GM23338 (cell line): ENCODE measurements around the gene IRX2. TPM values are rescaled to one million over a fixed set of nuclear protein-coding genes. Genes with fewer than 3 reads are reported as not detected.

Source experiments
- ATAC-seq: fragments of 200-7000 bp; cut with Tn5 transposase; 3 replicates; pipeline ENCODE4 v1.9.1; 2020
- DNase-seq: peaks from one replicate; pipeline ENCODE4 v3.0.0-alpha.2; 2015; ENCODE audit warnings: low spot score
- H2AFZ ChIP-seq: fragments of 200-600 bp; sonication (generic); 2 replicates; pipeline ENCODE4 v1.8.0; 2016; ENCODE audit warnings: antibody characterized with exemption, mild to moderate bottlenecking, moderate library complexity
- H3F3A ChIP-seq: fragments of 200-600 bp; sonication (generic); replicated peaks from 2 replicates; pipeline ENCODE4 v1.8.0; 2017; ENCODE audit warnings: antibody characterized with exemption, mixed run types, low read depth
- H3K27ac ChIP-seq: fragments of 200-600 bp; sonication (generic); 2 replicates; pipeline ENCODE4 v1.6.1; 2016; ENCODE audit warnings: low read depth
- H3K27me3 ChIP-seq: fragments of 200-600 bp; sonication (generic); 2 replicates; pipeline ENCODE4 v1.8.0; 2016; ENCODE audit warnings: mild to moderate bottlenecking, mixed run types, moderate library complexity; ENCODE audit not compliant: insufficient read depth
- H3K36me3 ChIP-seq: fragments of 200-600 bp; sonication (generic); 2 replicates; pipeline ENCODE4 v1.8.0; 2016; ENCODE audit warnings: mild to moderate bottlenecking; ENCODE audit not compliant: insufficient read depth
- H3K4me1 ChIP-seq: fragments of 200-600 bp; sonication (generic); 2 replicates; pipeline ENCODE4 v1.8.0; 2016; ENCODE audit warnings: mild to moderate bottlenecking, moderate library complexity; ENCODE audit not compliant: insufficient read depth
- H3K4me2 ChIP-seq: fragments of 200-600 bp; sonication (generic); 2 replicates; pipeline ENCODE4 v1.7.1; 2017; ENCODE audit warnings: mixed run types
- H3K4me3 ChIP-seq: fragments of 200-600 bp; sonication (generic); 2 replicates; pipeline ENCODE4 v1.6.1; 2016; ENCODE audit warnings: mixed run types
- H3K79me2 ChIP-seq: fragments of 200-600 bp; sonication (generic); replicated peaks from 2 replicates; pipeline ENCODE4 v1.8.0; 2017; ENCODE audit warnings: mild to moderate bottlenecking; ENCODE audit not compliant: insufficient read depth
- H3K9me2 ChIP-seq: fragments of 200-600 bp; sonication (generic); 2 replicates; pipeline ENCODE4 v1.8.0; 2017; ENCODE audit not compliant: insufficient read depth
- H4K20me1 ChIP-seq: fragments of 200-600 bp; sonication (generic); replicated peaks from 2 replicates; pipeline ENCODE4 v1.8.0; 2017; ENCODE audit warnings: mild to moderate bottlenecking; ENCODE audit not compliant: insufficient read depth
- H3K27ac Mint-ChIP-seq: 2 replicates; pipeline ENCODE4 v1.8.0; 2020; ENCODE audit warnings: inconsistent platforms, mild to moderate bottlenecking, moderate library complexity, mixed read lengths
- H3K27me3 Mint-ChIP-seq: 3 replicates; pipeline ENCODE4 v1.8.0; 2022; ENCODE audit warnings: low read depth, mild to moderate bottlenecking, moderate library complexity, mixed read lengths, inconsistent platforms; ENCODE audit not compliant: insufficient read depth, poor library complexity
- H3K36me3 Mint-ChIP-seq: 3 replicates; pipeline ENCODE4 v1.8.0; 2021; ENCODE audit warnings: low read depth, mild to moderate bottlenecking, inconsistent platforms, moderate library complexity, mixed read lengths
- H3K4me1 Mint-ChIP-seq: 3 replicates; pipeline ENCODE4 v1.8.0; 2020; ENCODE audit warnings: mild to moderate bottlenecking, inconsistent platforms, mixed read lengths
- H3K4me3 Mint-ChIP-seq: 3 replicates; pipeline ENCODE4 v1.8.0; 2021; ENCODE audit warnings: moderate library complexity, mild to moderate bottlenecking, inconsistent platforms, mixed read lengths
- H3K9me3 Mint-ChIP-seq: 3 replicates; pipeline ENCODE4 v1.8.0; 2020; ENCODE audit warnings: moderate library complexity, mild to moderate bottlenecking, inconsistent platforms, mixed read lengths
- CREB1 ChIP-seq: fragments of 250-450 bp; sonication (Bioruptor Pico); IDR thresholded peaks from 2 replicates; pipeline ENCODE4 v1.5.0; 2020; ENCODE audit warnings: low read depth, mild to moderate bottlenecking, moderate library complexity
- CTCF ChIP-seq, 2 experiments: fragments of 200-600 bp in 1 of 2; sonication (generic) in 1 of 2; conservative IDR thresholded peaks; 2 replicates each; pipeline versions ENCODE4 v1.5.1 to v1.6.1; 2016 to 2017; ENCODE audit warnings: antibody characterized with exemption in 2 of 2, low read depth in 2 of 2, mild to moderate bottlenecking in 2 of 2, moderate library complexity in 1 of 2
- ETS1 ChIP-seq: IDR thresholded peaks from 2 replicates; pipeline ENCODE4 v1.6.1; 2016; ENCODE audit warnings: antibody characterized with exemption
- EZH2 ChIP-seq: fragments of 200-600 bp; sonication (generic); IDR thresholded peaks from one replicate; pipeline ENCODE4 v1.8.0; 2017; ENCODE audit warnings: antibody characterized with exemption, mild to moderate bottlenecking, low read depth; ENCODE audit not compliant: unreplicated experiment
- EZH2phosphoT487 ChIP-seq: fragments of 200-600 bp; sonication (generic); IDR thresholded peaks from one replicate; pipeline ENCODE4 v1.8.1; 2018; ENCODE audit warnings: antibody characterized with exemption; ENCODE audit not compliant: unreplicated experiment
- NANOG ChIP-seq: IDR thresholded peaks from 2 replicates; pipeline ENCODE4 v1.6.1; 2016; ENCODE audit warnings: antibody characterized with exemption, borderline replicate concordance
- REST ChIP-seq: IDR thresholded peaks from one replicate; pipeline ENCODE4 v1.6.1; 2018; ENCODE audit warnings: antibody characterized with exemption; ENCODE audit not compliant: unreplicated experiment
- STAT1 ChIP-seq: IDR thresholded peaks from one replicate; pipeline ENCODE4 v1.6.1; 2016; ENCODE audit warnings: antibody characterized with exemption; ENCODE audit not compliant: unreplicated experiment
- ZNF114 ChIP-seq: fragments of 250-450 bp; sonication (Bioruptor Pico); IDR thresholded peaks from 2 replicates; pipeline ENCODE4 v1.5.0; 2020; ENCODE audit warnings: mild to moderate bottlenecking, moderate library complexity
- ZNF331 ChIP-seq: fragments of 250-450 bp; sonication (Bioruptor Pico); IDR thresholded peaks from 2 replicates; pipeline ENCODE4 v1.5.0; 2020; ENCODE audit warnings: low read depth, mild to moderate bottlenecking, moderate library complexity
- polyA plus RNA-seq: library from polyadenylated mRNA; unstranded; fragments of >200 nt; fragmentation: Nextera tagmentation; extraction: Ambion mirVana; gene quantifications from 2 replicates; pipeline ENCODE4 v1.2.1, GENCODE V29; 2016
- total RNA-seq: library from RNA; depleted of rRNA; stranded (reverse); fragments of >200 nt; shearing (Covaris generic); gene quantifications from 2 replicates; pipeline ENCODE4 v1.2.3, GENCODE V29; 2014

Gene IRX2
- total and polyA plus RNA-seq, 2 experiments from 2014 or later = 13.6 to 25.3 TPM

- Mint-ChIP-seq H3K27ac (no peak overlapping the region), H3K27me3 (peaks cover 7% of the 10 kb centered on the region)
- no peak for ATAC-seq
Observed at GRCh38 chr5:2724031-2724581, 27.4 kb downstream of the IRX2 start.

More at GRCh38 chr5:2724031-2724581, 27.4 kb downstream of the IRX2 start:
- Mint-ChIP-seq H3K36me3 (no peaks in the 10 kb centered on the region), H3K4me3 (no peak overlapping the region), H3K4me1 (no peaks in the 10 kb centered on the region; the same call in 1 of the 3 replicates), H3K9me3 (no peaks in the 10 kb centered on the region)
- H3K27me3 ChIP-seq = no peaks in the 10 kb centered on the region
- no peaks in the 10 kb centered on the region for H3K36me3 ChIP-seq
- no peaks in the 10 kb centered on the region for H3K4me1 ChIP-seq
- no peaks in the 10 kb centered on the region for H3K9me2 ChIP-seq
- no peaks in the 10 kb centered on the region for H3K79me2 ChIP-seq
- no peak overlapping the region for H3K4me2 ChIP-seq
- H2AFZ ChIP-seq = no peak overlapping the region
- DNase-seq = no peak
- no peak overlapping the region for H3K4me3 ChIP-seq
- H4K20me1 ChIP-seq = no peaks in the 10 kb centered on the region
- no peaks in the 10 kb centered on the region for H3F3A ChIP-seq
- H3K27ac ChIP-seq = no peak overlapping the region
- TF ChIP-seq CREB1 (CRISPR knock-in tag) (no peak), CTCF (conservative IDR thresholded peaks at IDR 0.05; ENCODE audit: low read depth in 2 of 2) (no peak), NANOG (no peak), REST (no peak), ZNF331 (no peak), EZH2 (no peak), EZH2phosphoT487 (no peak), STAT1 (no peak), ZNF114 (no peak), ETS1 (no peak)
